K562 (cell line): ENCODE results near the gene MVD. TPM values are rescaled to one million over a fixed set of nuclear protein-coding genes. Genes with fewer than 3 reads are reported as not detected.

Experiments
- ATAC-seq: fragments of 200-7000 bp; cut with Tn5 transposase; 3 replicates; pipeline ENCODE4 v1.9.1; 2020; ENCODE audit warnings: moderate library complexity
- BruUV-seq: library from RNA; stranded (reverse); fragments of 400-500 nt; replicated peaks from 2 replicates; lab custom pipeline; 2021; lab: Mats Ljungman, UMichigan
- CTCF ChIA-PET: fragments of 300-600 bp; formaldehyde crosslinking; extraction: SDS; loops from one replicate; lab custom pipeline; 2021; ENCODE audit warnings: low intra/inter-chr PET ratio; lab: Yijun Ruan, JAX
- POLR2A ChIA-PET: fragments of 300-600, 350-650 bp; sonication (Branson Sonifier 250); formaldehyde crosslinking; extraction: SDS; loops from one replicate; lab custom pipeline; 2021; ENCODE audit warnings: antibody characterized with exemption, inconsistent platforms; lab: Yijun Ruan, JAX
- DNase-seq, 4 experiments: peaks; one replicate each; pipeline versions ENCODE4 v3.0.0 to v3.0.0-alpha.2; 2011 to 2018; ENCODE audit warnings: low spot score in 3 of 4, mixed read lengths in 3 of 4; ENCODE audit errors: extremely low read depth in 1 of 4
- FAIRE-seq: peaks from 2 replicates; lab custom pipeline; 2011; peaks lifted over from hg19 to GRCh38; lab: Jason Lieb, UNC
- H2AFZ ChIP-seq: 2 replicates; pipeline ENCODE4 v1.6.0; 2011; ENCODE audit warnings: low read depth, low read length, control low read depth, inconsistent platforms
- H3K27ac ChIP-seq: fragments of 200-600 bp; 3 replicates; pipeline ENCODE4 v1.8.0; 2011; ENCODE audit warnings: low read depth, mild to moderate bottlenecking, control low read depth, inconsistent platforms, low read length, moderate library complexity, mixed read lengths; ENCODE audit errors: extremely low read depth
- H3K27me3 ChIP-seq, 2 experiments: fragments of 300-600 bp in 1 of 2; 2 replicates in 1 of 2; 3 replicates in 1 of 2; pipeline versions ENCODE4 v1.6.0 to v1.8.0; 2011; ENCODE audit warnings: inconsistent platforms in 2 of 2, low read length in 2 of 2, mild to moderate bottlenecking in 1 of 2, mixed read lengths in 1 of 2, moderate library complexity in 1 of 2; ENCODE audit not compliant: control insufficient read depth in 2 of 2, insufficient read depth in 2 of 2
- H3K36me3 ChIP-seq: fragments of 300-600 bp; 3 replicates; pipeline ENCODE4 v1.8.0; 2011; ENCODE audit warnings: mild to moderate bottlenecking, low read length, inconsistent platforms; ENCODE audit not compliant: control insufficient read depth, insufficient read depth
- H3K4me1 ChIP-seq, 2 experiments: fragments of 200-600 bp in 1 of 2; replicated peaks in 1 of 2; 2 replicates in 1 of 2; 3 replicates in 1 of 2; pipeline versions ENCODE4 v1.5.1 to v1.8.0; 2011; ENCODE audit warnings: inconsistent platforms in 2 of 2, low read length in 2 of 2, mild to moderate bottlenecking in 1 of 2, mixed read lengths in 1 of 2, moderate library complexity in 1 of 2; ENCODE audit not compliant: control insufficient read depth in 2 of 2, insufficient read depth in 2 of 2
- H3K4me2 ChIP-seq: 2 replicates; pipeline ENCODE4 v1.6.1; 2011; ENCODE audit warnings: low read length, control low read depth, inconsistent platforms, mixed read lengths; ENCODE audit not compliant: insufficient read depth
- H3K4me3 ChIP-seq: fragments of 200-600 bp; sonication (generic), shearing (Covaris generic); 2 replicates; pipeline ENCODE4 v1.5.1; 2016; ENCODE audit warnings: control low read depth, inconsistent platforms
- H3K79me2 ChIP-seq: fragments of 200-600 bp; 3 replicates; pipeline ENCODE4 v1.8.0; 2011; ENCODE audit warnings: low read length, inconsistent platforms; ENCODE audit not compliant: control insufficient read depth, insufficient read depth
- H3K9ac ChIP-seq, 2 experiments: 2 replicates each; pipeline versions ENCODE4 v1.6.0 to v1.6.1; 2011; ENCODE audit warnings: low read depth in 2 of 2, low read length in 2 of 2, control low read depth in 1 of 2, inconsistent platforms in 1 of 2, mild to moderate bottlenecking in 1 of 2, mixed read lengths in 1 of 2; ENCODE audit not compliant: insufficient read depth in 1 of 2
- H3K9me1 ChIP-seq: one replicate; pipeline ENCODE4 v1.6.0; 2011; ENCODE audit warnings: inconsistent platforms, mild to moderate bottlenecking, low read length, moderate library complexity; ENCODE audit not compliant: control insufficient read depth, insufficient read depth
- H3K9me3 ChIP-seq: replicated peaks from 2 replicates; pipeline ENCODE4 v1.5.1; 2011; ENCODE audit warnings: low read depth, low read length, inconsistent platforms; ENCODE audit not compliant: control insufficient read depth, insufficient read depth
- H4K20me1 ChIP-seq: replicated peaks from 2 replicates; pipeline ENCODE4 v1.6.1; 2011; ENCODE audit warnings: low read length, inconsistent platforms, mixed read lengths; ENCODE audit not compliant: control insufficient read depth, insufficient read depth
- CBX5 ChIP-seq: IDR thresholded peaks from 2 replicates; pipeline ENCODE4 v1.6.1; 2014; ENCODE audit warnings: low read depth, borderline replicate concordance
- FOS ChIP-seq: IDR thresholded peaks from 3 replicates; pipeline ENCODE4 v1.6.1; 2011; ENCODE audit not compliant: insufficient read length; ENCODE audit errors: extremely low read depth
- HDAC3 ChIP-seq: fragments of 450-650 bp; IDR thresholded peaks from 2 replicates; pipeline ENCODE4 v1.6.1; 2018; ENCODE audit warnings: borderline replicate concordance, mild to moderate bottlenecking, moderate library complexity; ENCODE audit not compliant: partially characterized antibody
- HES1 ChIP-seq: fragments of 450-650 bp; IDR thresholded peaks from 2 replicates; pipeline ENCODE4 v1.6.1; 2016; ENCODE audit warnings: low read depth, mild to moderate bottlenecking, moderate library complexity
- JUND ChIP-seq, 2 experiments: IDR thresholded peaks; 2 replicates in 1 of 2; 3 replicates in 1 of 2; pipeline ENCODE4 v1.6.1; 2011; ENCODE audit warnings: borderline replicate concordance in 2 of 2, low read depth in 2 of 2, low read length in 2 of 2, improper control_type of control experiment in 1 of 2, missing biosample characterization in 1 of 2, missing genetic modification characterization in 1 of 2, missing genetic modification reagents in 1 of 2
- MAFF ChIP-seq: IDR thresholded peaks from 2 replicates; pipeline ENCODE4 v1.6.1; 2012; ENCODE audit warnings: low read length, improper control_type of control experiment
- NFYB ChIP-seq: IDR thresholded peaks from 2 replicates; pipeline ENCODE4 v1.6.1; 2011; ENCODE audit warnings: mild to moderate bottlenecking, moderate library complexity; ENCODE audit not compliant: insufficient read length; ENCODE audit errors: extremely low read depth
- NR2F6 ChIP-seq: fragments of 450-650 bp; formaldehyde crosslinking; IDR thresholded peaks from 2 replicates; pipeline ENCODE4 v1.4.0; 2020; ENCODE audit warnings: mild to moderate bottlenecking
- RBFOX2 ChIP-seq: fragments of 200-400 bp; formaldehyde crosslinking; IDR thresholded peaks from 2 replicates; pipeline ENCODE4 v1.6.1; 2017; ENCODE audit warnings: low read depth, mild to moderate bottlenecking, low read length, moderate library complexity
- RBM39 ChIP-seq: fragments of 200-400 bp; formaldehyde crosslinking; optimal IDR thresholded peaks from 2 replicates; pipeline ENCODE3; 2018; ENCODE audit warnings: low read depth, low read length
- TCFL5 ChIP-seq: fragments of 250-450 bp; sonication (Bioruptor Pico); conservative IDR thresholded peaks from 2 replicates; pipeline ENCODE4 v1.6.1; 2021; ENCODE audit warnings: mild to moderate bottlenecking, moderate library complexity, matching md5 sums
- ZBTB33 ChIP-seq: sonication (generic); formaldehyde crosslinking; IDR thresholded peaks from 2 replicates; pipeline ENCODE4 v1.8.1; 2023; ENCODE audit warnings: mild to moderate bottlenecking, missing genetic modification reagents
- ZNF174 ChIP-seq: fragments of 250-450 bp; sonication (Bioruptor Pico); IDR thresholded peaks from 2 replicates; pipeline ENCODE4 v1.4.0; 2020; ENCODE audit warnings: mild to moderate bottlenecking
- ZNF274 ChIP-seq: IDR thresholded peaks from 2 replicates; pipeline ENCODE4 v1.6.1; 2011; ENCODE audit warnings: low read depth, mild to moderate bottlenecking, low read length, moderate library complexity, borderline replicate concordance
- ZNF316 ChIP-seq: fragments of 450-650 bp; IDR thresholded peaks from 2 replicates; pipeline ENCODE4 v1.6.1; 2016
- ZNF398 ChIP-seq: fragments of 250-450 bp; sonication (Bioruptor Pico); IDR thresholded peaks from 2 replicates; pipeline ENCODE4 v1.8.0; 2021; ENCODE audit warnings: moderate library complexity, mild to moderate bottlenecking, inconsistent platforms
- ZNF511 ChIP-seq: sonication (generic); formaldehyde crosslinking; IDR thresholded peaks from 2 replicates; pipeline ENCODE4 v1.8.0; 2022; ENCODE audit warnings: mild to moderate bottlenecking, missing genetic modification reagents
- WGBS: fragments of 100-300 bp; shearing (Covaris generic); methylation state at CpG from one replicate; pipeline ENCODE4 v1.1.6; 2016; ENCODE audit warnings: low coverage, mixed read lengths; ENCODE audit not compliant: insufficient coverage; ENCODE audit errors: missing lambda C conversion rate; 5-methylcytosine and 5-hydroxymethylcytosine counted together
- in situ Hi-C: fragments of 300-500 bp; cut with MboI; formaldehyde crosslinking; loops from 4 replicates; pipeline ENCODE4 v1.15.0; 2018; ENCODE audit warnings: inconsistent platforms, mixed read lengths
- intact Hi-C: fragments of 100-400 bp; cut with micrococcal nuclease; formaldehyde crosslinking; loops from 2 replicates; pipeline ENCODE4 v1.14.2; 2022
- polyA plus RNA-seq, 8 experiments: library from polyadenylated mRNA; depleted of rRNA in 4 of 8; stranded (reverse) in 5 of 8; unstranded in 3 of 8; fragments of >200 nt; fragmentation: Nextera tagmentation in 2 of 8; fragmentation: Illumina TruSeq in 1 of 8; extraction: Ambion mirVana in 2 of 8; extraction: Trizol in 1 of 8; gene quantifications; 2 replicates each; pipeline versions ENCODE4 v1.2.1 to v1.2.3, GENCODE V29; 2011 to 2014; ENCODE audit warnings: inconsistent platforms in 1 of 8, missing spikeins in 1 of 8
- total RNA-seq, 7 experiments: library from RNA; depleted of rRNA in 6 of 7; stranded (reverse); fragments of >200 nt in 6 of 7; fragmentation: Illumina TruSeq in 2 of 7; extraction: Trizol in 2 of 7; gene quantifications; 2 replicates each; pipeline versions ENCODE4 v1.2.1 to v1.2.3, GENCODE V29; 2011 to 2021; ENCODE audit warnings: low replicate concordance in 1 of 7

The MVD gene
- total and polyA plus RNA-seq, 9 of the 15 experiments (the other 6 are each of a cell fraction or from before 2014, with no cell fraction given) = 12.2 to 141 (median 45.3) TPM

- H3K4me2 ChIP-seq = no peak overlapping the region
- TF ChIP-seq JUND (IDR thresholded peaks at IDR 0.05; ENCODE audit: borderline replicate concordance, low read depth, low read length) (no peak), JUND (tag; IDR thresholded peaks at IDR 0.05; ENCODE audit: borderline replicate concordance, low read depth, low read length) (no peak), ZNF316 (no peak), HES1 (no peak), ZNF398 (CRISPR knock-in tag) (no peak), CBX5 (no peak), HDAC3 (no peak), ZNF511 (no peak), NFYB (no peak), RBFOX2 (peak; percentile 14; the same call in 1 of the 2 replicates), ZNF174 (CRISPR knock-in tag) (no peak), NR2F6 (CRISPR knock-in tag) (no peak), TCFL5 (CRISPR knock-in tag) (no peak), FOS (no peak), ZBTB33 (peak; percentile 88), ZNF274 (no peak), RBM39 (no peak), MAFF (no peak)
Observed at GRCh38 chr16:88697116-88697830, 34.4 kb upstream of the MVD start.

More at GRCh38 chr16:88697116-88697830, 34.4 kb upstream of the MVD start:
- H4K20me1 ChIP-seq = no peaks in the 10 kb centered on the region; the same call in 1 of the 2 replicates
- ATAC-seq (no peak), DNase-seq (no peak), FAIRE-seq (no peak)
- H3K9me3 ChIP-seq = no peaks in the 10 kb centered on the region
- BruUV-seq = no TSS peak
- peaks cover 12% of the 10 kb centered on the region for H3K79me2 ChIP-seq
- H3K9ac ChIP-seq = no peak overlapping the region; a peak in 1 of 4 replicates
- H3K36me3 ChIP-seq = peaks cover 62% of the 10 kb centered on the region; the same call in 1 of the 3 replicates
- POLR2A ChIA-PET = no interaction called here
- in situ Hi-C loops (no loop called here), intact Hi-C loops (no loop called here)
- H3K27ac ChIP-seq = no peak overlapping the region
- no peaks in the 10 kb centered on the region for H3K9me1 ChIP-seq
- CTCF ChIA-PET = interaction anchor here (1.3 kb wide), 1 partner anchor 24 kb away, joined by 3 read pairs; no protein-coding TSS in a partner anchor
- H3K27me3 ChIP-seq = no peaks in the 10 kb centered on the region
- 93% methylated on average over 40 of the region's 47 CpGs for WGBS
- peaks cover 11 to 85% of the 10 kb centered on the region in 2 experiments for H3K4me1 ChIP-seq
- no peak overlapping the region for H2AFZ ChIP-seq
- no peak overlapping the region for H3K4me3 ChIP-seq
